HG02610 (cell line): Measurements from ENCODE around the gene AUP1.
"Not testable (repeated sequence)": the region's sequence is repeated elsewhere in the genome, so short reads cannot be mapped to it uniquely, and the experiment has no call there.

Experiments
- ATAC-seq: cut with Tn5 transposase; IDR thresholded peaks from one replicate; pipeline ENCODE4 v1.9.1; 2021; ENCODE audit warnings: mild to moderate bottlenecking, moderate library complexity; ENCODE audit not compliant: unreplicated experiment

AUP1 gene

GRCh38 chr2:74500578-74500946 lies 28.9 kb downstream of the AUP1 start:
- no peak for ATAC-seq

DNA sequence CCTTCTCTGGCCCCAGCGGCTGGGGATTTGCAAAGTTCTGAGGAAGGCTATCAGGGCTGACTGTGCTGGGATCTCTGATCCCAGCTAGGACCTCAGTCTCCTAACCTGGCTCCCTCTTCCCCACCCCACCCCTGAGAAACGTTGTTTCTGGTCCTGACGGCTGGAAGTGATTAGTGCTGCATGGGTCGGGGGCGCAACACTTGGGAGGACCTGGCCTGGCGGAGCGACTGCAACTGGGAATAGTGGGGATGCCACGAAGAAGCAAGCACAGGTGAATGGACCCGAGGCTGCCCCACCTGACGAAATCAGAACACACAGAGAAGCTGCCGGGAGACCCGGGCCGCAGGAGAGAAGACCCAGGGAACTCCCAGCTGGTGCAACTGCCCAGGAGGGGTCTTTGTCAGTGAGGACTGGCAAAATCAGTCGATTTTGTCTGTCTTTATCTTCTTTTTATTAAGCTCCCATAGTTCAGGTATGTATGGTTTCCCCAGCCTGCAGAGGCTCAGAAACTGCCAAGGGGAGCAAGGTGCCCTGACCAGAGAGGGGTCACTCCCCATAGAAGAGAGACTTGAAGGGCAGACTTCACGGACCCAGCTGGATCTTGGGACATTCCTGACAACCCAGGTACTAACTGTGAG lies 29.4 kb downstream of the AUP1 start:
- ATAC-seq: no peak

DNA sequence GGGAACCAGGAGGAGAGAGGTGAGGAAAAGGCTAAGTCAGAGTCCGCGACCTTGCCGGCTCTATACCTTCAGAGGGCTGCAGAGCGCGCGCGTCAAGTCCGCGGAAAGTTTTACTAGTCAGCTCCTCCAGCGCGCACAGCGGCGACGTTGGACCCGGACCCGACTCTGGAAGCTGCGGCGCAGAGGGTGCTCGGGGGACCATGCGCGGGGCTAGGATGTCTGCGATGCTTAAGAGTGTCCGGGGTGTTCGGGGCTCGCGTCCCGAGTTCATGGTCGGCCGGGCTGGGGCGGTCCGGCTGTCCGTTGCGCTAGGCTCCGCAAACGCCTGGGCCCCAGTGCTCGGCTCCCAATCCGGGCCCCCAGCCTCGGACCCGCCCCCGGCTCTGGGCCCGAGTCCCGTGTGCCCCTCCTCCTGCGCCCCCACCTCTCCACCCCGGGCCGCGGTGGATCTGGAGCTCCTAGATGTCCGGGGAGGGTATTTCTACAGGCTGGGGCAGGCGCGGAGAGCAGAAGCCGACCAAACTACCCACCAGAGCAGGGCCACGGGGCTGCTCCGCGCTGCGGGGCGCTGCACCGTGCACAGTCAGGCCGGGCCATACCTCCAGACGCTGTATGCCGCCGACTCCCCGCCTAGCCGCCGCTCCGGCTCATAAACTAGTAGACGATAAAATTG lies 30.1 kb downstream of the AUP1 start, which contains the start of gene LBX2:
LBX2 (minus strand) TSS at position 337 of the 673 bp plus-strand sequence; CDS start at position 271, 66 bp downstream.
- no peak for ATAC-seq

DNA sequence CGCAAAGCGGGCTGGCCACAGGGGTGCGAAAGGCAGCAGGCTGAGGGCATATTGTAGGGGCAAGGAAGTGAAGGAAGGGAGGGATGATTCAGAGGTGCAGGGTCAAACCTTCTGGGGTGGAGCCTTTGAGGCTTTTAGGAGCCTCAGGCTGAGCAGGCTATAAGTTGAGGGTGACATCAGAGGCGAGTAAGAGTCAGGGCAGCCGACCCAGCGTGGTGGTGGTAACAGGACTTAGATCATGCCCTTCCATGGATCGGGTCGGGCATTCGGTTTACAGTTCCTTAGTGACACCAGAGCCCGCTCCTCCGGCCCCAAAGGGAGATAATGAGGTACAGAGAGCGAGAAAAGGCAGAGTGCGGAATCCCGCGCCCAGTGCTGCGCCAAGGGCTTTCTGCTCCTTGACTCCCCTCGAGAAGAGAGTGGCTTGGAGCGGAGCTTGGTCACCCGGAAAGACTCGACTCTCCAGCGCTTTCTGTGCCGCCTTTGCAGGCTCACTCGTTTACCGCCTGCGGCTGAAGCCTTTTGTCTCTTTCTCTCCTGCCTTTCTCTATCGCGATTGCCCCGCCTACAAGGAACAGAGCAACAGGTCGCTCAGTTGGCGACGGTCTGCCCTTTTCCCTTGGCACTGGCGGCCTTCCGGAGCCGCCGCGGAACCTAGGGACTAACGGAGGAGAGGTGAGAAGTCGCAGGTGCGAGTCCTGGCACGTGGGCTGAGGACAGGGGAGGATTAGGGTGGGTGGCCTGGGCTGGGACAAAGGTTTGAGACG lies 30.8 kb downstream of the AUP1 start:
- no peak for ATAC-seq

DNA sequence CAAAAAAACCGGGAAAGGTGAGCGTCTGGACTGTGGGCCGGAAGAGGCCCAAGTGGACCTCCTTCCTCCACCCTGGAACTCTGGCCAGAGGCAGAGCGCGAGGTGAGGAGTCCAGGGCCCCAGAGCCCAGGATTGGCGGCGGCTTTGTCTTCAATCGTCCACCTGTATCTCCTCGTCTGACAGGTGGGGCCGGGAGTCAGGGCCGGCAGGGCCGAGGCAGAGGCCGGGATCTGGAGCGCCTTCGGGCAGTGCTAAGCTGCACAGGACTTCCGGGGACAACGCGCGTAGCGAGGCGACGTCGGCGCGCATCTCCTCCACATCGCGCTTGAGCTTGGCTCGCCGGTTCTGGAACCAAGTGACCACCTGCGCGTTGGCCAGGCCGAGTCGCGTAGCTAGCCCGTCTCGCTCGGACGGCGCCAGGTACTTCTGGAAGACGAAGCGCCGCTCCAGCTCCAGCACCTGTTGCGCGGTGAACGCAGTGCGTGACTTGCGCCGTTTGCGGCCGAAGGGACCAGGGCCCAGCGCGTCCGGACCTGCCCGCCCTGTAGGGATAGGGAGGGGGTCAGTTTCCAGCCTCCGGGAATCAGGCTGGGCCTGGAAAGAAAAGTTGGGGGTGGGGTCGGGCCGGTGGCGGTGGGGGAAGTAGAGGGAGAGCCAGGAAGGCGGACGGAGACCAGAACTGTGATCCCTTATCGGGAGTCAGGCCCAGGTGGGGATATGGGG lies 31.6 kb downstream of the AUP1 start:
- no peak for ATAC-seq

- ATAC-seq: no peak
These were observed 32.3 kb downstream of the AUP1 start for GRCh38 chr2:74496997-74497776.

DNA sequence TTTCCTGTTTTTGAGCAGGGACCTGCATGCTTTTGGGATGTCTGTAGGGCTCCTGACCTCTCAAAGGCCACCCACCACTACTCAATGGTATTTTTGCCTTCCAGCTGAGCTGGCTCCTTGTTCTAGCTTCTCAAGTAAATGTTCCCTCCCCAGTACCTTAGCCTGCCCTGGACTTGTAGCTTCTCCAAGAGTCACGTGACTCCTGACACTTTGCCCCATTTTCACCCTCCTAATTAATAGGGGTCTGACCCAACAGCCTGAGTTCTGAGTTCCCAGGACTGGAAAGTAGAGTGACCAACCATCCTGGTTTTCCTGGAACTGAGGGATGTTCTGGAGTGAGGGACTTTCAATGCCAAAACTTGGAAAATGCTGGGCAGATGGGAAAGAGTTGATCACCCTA lies 34.1 kb downstream of the AUP1 start:
- ATAC-seq: no peak

DNA sequence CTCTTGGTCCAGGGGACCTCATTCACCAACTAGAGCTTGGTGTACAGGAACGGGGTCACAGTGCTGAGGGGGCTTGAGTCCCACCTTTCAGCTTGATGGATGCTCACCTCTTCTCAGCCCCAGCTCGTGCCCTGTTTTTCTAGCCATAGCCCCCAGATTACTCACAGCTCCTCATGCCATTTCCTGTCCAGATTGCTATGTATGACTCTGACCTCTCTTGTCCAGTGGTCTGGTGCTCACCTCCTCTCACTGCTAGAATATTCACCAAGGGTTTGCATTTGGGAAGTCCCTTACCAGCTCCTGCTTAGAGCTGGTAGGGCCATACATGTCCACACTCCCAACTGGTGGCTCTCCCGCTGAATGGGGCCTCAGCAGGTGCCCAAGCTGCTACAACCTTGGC lies 36.0 kb downstream of the AUP1 start:
- no peak for ATAC-seq

DNA sequence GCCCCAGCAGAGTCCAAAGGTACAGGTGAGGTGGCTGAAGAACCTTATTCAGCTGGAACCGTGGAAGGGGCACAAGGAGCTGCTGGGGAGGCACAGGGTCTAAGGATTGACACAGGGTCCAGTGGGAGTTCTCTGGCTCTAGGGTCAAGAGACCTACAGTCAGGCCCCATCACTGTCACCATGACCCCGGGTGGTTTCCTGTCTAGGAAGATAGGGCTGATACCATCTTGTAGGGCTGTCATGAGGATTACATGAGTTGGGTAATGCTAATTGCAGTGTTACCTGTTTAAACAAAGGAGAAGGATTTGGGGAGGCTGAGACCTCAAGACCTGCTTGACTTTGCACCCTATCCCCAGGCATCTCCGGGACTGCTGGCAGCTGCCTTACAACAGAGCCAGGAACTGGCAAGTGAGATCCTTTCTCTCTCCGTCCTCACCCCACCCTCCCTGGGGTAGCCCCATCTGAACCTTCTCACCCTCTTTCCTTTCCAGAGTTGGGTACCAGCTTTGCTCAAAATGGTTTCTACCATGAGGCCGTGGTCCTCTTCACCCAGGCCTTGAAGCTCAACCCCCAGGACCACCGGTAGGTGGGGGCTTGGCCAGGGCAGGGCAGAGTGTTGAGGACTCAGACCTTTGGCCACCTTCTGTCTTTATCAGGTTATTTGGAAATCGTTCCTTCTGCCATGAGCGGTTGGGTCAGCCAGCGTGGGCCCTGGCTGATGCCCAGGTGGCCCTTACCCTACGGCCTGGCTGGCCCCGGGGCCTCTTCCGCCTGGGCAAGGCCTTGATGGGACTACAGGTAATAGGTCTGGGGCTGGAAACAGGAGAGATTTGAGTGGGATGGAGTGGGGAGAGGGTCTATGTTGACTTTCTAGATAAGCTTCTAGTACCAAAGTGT lies 37.6 kb downstream of the AUP1 start:
- no peak for ATAC-seq

- no peak for ATAC-seq
These were observed 39.6 kb downstream of the AUP1 start for GRCh38 chr2:74489906-74490305.

DNA sequence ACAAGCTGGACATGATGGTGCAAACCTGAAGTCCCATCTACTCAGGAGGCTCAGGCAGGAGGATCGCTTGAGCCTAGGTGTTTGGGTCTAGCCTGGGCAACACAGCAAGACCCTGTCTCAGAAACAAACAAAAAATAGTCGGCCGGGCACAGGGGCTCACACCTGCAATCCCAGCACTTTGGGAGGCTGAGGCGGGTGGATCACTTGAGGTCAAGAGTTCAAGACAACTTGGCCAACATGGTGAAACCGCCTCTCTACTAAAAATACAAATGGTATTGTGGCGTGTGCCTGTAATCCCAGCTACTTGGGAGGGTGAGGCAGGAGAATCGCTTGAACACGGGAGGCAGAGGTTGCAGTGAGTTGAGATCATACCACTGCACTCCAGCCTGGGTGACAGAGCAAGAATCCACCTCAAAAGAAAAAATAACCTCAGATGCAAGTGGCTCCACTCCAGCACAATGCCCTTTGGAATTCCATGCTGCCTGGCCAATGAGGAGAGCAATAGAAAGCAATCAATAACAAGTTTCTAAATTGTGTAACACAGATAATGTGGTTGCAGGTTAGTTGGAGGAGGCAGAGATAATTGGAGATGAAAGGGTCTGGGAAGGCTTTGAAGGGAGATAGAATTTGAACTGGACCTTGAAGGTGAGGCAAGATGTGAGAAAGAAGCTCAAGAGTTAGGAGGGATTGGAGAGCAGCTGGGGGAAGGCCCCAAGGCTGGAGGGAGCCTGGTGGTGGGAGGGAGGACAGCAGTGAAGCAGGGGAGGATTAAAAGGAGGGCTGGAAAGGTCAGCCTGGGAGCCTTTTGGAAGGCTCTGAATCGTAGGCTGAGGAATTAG lies 40.6 kb downstream of the AUP1 start:
- ATAC-seq: no peak

GRCh38 chr2:74486141-74486540 lies 43.4 kb downstream of the AUP1 start:
- no peak for ATAC-seq

GRCh38 chr2:74483675-74484164 lies 45.8 kb downstream of the AUP1 start:
- ATAC-seq: not testable (repeated sequence)

- ATAC-seq: peak; percentile 91
These were observed 46.5 kb downstream of the AUP1 start, which contains the start of the genes CCDC142 and TTC31 for GRCh38 chr2:74482801-74483674. Gene CCDC142, minus strand, starts transcription at chr2:74482998. Its CDS starts 161 bp downstream, at chr2:74482837. Gene TTC31, plus strand, starts transcription at chr2:74483081. Its CDS starts 15 bp downstream, at chr2:74483096.

- peak; percentile 34 for ATAC-seq
These were observed 47.3 kb downstream of the AUP1 start for GRCh38 chr2:74481961-74482800.

DNA sequence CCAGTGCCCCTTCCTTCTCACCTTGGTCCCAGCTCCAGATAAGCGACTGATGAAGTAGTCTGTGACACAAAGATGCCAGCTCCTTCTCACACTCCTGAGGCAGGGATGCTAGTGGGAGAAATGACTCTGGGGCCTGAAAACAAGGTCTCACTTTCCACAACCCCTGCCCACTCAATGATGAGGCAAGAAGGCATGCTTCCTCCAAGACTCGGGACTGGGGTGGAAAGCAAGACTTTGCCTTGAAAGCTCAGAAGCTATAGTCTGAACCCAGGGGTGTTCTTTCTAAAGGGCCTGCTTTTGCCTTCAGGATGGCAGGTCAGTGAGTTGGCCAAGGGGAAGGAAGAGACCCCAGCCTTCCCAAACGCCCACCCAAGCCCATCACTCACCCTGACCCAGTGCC lies 48.1 kb downstream of the AUP1 start:
- ATAC-seq: no peak
